Hepatocyte (in vitro differentiated cells): ENCODE results near the gene HPF1. TPM values are rescaled to one million over a fixed set of nuclear protein-coding genes. Genes with fewer than 3 reads are reported as not detected.
"Not testable (repeated sequence)": the region's sequence is repeated elsewhere in the genome, so short reads cannot be mapped to it uniquely, and the experiment has no call there.

Experiments used
- DNase-seq: peaks from one replicate; pipeline ENCODE4 v3.0.0-alpha.2; 2016; ENCODE audit warnings: low spot score
- H2AFZ ChIP-seq: fragments of 200-600 bp; sonication (generic); 2 replicates; pipeline ENCODE4 v1.6.0; 2016; ENCODE audit warnings: antibody characterized with exemption, mild to moderate bottlenecking
- H3K27ac ChIP-seq: fragments of 200-600 bp; sonication (generic); 2 replicates; pipeline ENCODE4 v1.5.1; 2016; ENCODE audit warnings: mild to moderate bottlenecking
- H3K27me3 ChIP-seq: fragments of 200-600 bp; sonication (generic); 2 replicates; pipeline ENCODE4 v1.6.1; 2016
- H3K36me3 ChIP-seq: fragments of 200-600 bp; sonication (generic); replicated peaks from 2 replicates; pipeline ENCODE4 v1.5.1; 2016; ENCODE audit warnings: low read depth; ENCODE audit not compliant: insufficient read depth
- H3K4me1 ChIP-seq: fragments of 200-600 bp; sonication (generic); 2 replicates; pipeline ENCODE4 v1.5.1; 2016; ENCODE audit warnings: mild to moderate bottlenecking, moderate library complexity; ENCODE audit not compliant: insufficient read depth
- H3K4me2 ChIP-seq: fragments of 200-600 bp; sonication (generic); 2 replicates; pipeline ENCODE4 v1.6.0; 2016
- H3K4me3 ChIP-seq: fragments of 200-600 bp; sonication (generic); 2 replicates; pipeline ENCODE4 v1.5.1; 2016; ENCODE audit warnings: mild to moderate bottlenecking
- H3K79me2 ChIP-seq: fragments of 200-600 bp; sonication (generic); 2 replicates; pipeline ENCODE4 v1.6.0; 2017; ENCODE audit warnings: mild to moderate bottlenecking
- H3K9me2 ChIP-seq: fragments of 200-600 bp; sonication (generic); replicated peaks from 2 replicates; pipeline ENCODE4 v1.6.0; 2017; ENCODE audit warnings: mild to moderate bottlenecking; ENCODE audit not compliant: insufficient read depth
- H3K9me3 ChIP-seq: fragments of 200-600 bp; sonication (generic); 2 replicates; pipeline ENCODE4 v1.5.1; 2016; ENCODE audit warnings: low read depth, mild to moderate bottlenecking
- H4K20me1 ChIP-seq: fragments of 200-600 bp; sonication (generic); 2 replicates; pipeline ENCODE4 v1.6.0; 2016; ENCODE audit warnings: mild to moderate bottlenecking; ENCODE audit not compliant: insufficient read depth, poor library complexity, severe bottlenecking
- CTCF ChIP-seq: fragments of 200-600 bp; sonication (generic); IDR thresholded peaks from 2 replicates; pipeline ENCODE4 v1.5.1; 2016; ENCODE audit warnings: antibody characterized with exemption, mild to moderate bottlenecking; ENCODE audit not compliant: poor library complexity
- EZH2 ChIP-seq: fragments of 200-600 bp; sonication (generic); IDR thresholded peaks from 2 replicates; pipeline ENCODE4 v1.6.1; 2016; ENCODE audit warnings: antibody characterized with exemption, mild to moderate bottlenecking, borderline replicate concordance
- EZH2phosphoT487 ChIP-seq: fragments of 200-600 bp; sonication (generic); IDR thresholded peaks from one replicate; pipeline ENCODE4 v1.6.1; 2018; ENCODE audit warnings: antibody characterized with exemption, mild to moderate bottlenecking, low read depth, moderate library complexity; ENCODE audit not compliant: unreplicated experiment, severe bottlenecking
- WGBS: methylation state at CpG from one replicate; pipeline ENCODE4 v1.1.6; 2016; ENCODE audit warnings: low lambda C conversion rate; ENCODE audit errors: missing lambda C conversion rate; 5-methylcytosine and 5-hydroxymethylcytosine counted together
- polyA plus RNA-seq: library from polyadenylated mRNA; unstranded; fragments of >200 nt; fragmentation: Nextera tagmentation; extraction: Ambion mirVana; gene quantifications from 2 replicates; pipeline ENCODE4 v1.2.1, GENCODE V29; 2016
- total RNA-seq: library from RNA; depleted of rRNA; stranded (reverse); fragments of >200 nt; gene quantifications from 2 replicates; pipeline ENCODE4 v1.2.3, GENCODE V29; 2014

The HPF1 gene
- total and polyA plus RNA-seq, 2 experiments from 2014 or later, result 25.7 to 29.0 TPM

DNA sequence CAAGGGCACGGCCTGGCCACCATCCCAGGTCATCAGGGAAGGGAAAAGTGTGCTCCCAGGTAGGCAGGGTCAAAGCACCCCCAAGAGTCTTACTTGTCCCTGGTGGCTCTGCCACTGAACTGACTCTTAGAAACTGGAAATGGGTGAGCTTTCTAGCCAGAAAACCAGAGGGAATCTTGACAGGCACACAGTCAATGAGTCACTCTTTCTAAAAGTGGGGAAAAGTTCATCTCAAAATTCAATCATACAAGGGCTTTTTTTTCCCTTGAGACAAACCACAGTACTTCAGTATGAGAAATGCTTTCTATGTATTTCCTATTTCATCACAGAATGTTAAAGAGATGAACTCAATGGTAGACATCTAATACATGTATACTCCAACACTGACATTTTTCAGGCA lies 12.5 kb downstream of the HPF1 start:
- Histone ChIP-seq H3K27me3 (no peaks in the 10 kb centered on the region), H3K9me2 (no peaks in the 10 kb centered on the region), H3K36me3 (no peaks in the 10 kb centered on the region), H3K9me3 (no peaks in the 10 kb centered on the region), H3K4me3 (no peak overlapping the region), H2AFZ (no peak overlapping the region), H3K4me1 (no peaks in the 10 kb centered on the region), H3K79me2 (no peaks in the 10 kb centered on the region), H3K27ac (no peak overlapping the region), H3K4me2 (no peak overlapping the region), H4K20me1 (no peaks in the 10 kb centered on the region)
- no peak for DNase-seq
- TF ChIP-seq CTCF, result no peak
- no peak for TF ChIP-seq EZH2phosphoT487
- TF ChIP-seq EZH2, result no peak
- WGBS, result 100% methylated on average over 1 of the region's 1 CpG

- Histone ChIP-seq H4K20me1 (no peaks in the 10 kb centered on the region), H3K27me3 (no peaks in the 10 kb centered on the region), H3K9me3 (no peaks in the 10 kb centered on the region), H3K9me2 (no peaks in the 10 kb centered on the region), H3K4me1 (no peaks in the 10 kb centered on the region), H2AFZ (no peak overlapping the region), H3K79me2 (no peaks in the 10 kb centered on the region), H3K36me3 (no peaks in the 10 kb centered on the region), H3K4me3 (no peak overlapping the region), H3K4me2 (no peak overlapping the region), H3K27ac (no peak overlapping the region)
- no peak for TF ChIP-seq EZH2
- no peak for TF ChIP-seq EZH2phosphoT487
- no peak for TF ChIP-seq CTCF
- DNase-seq, result no peak
- WGBS, result 97% methylated on average over 1 of the region's 1 CpG
Measured at GRCh38 chr4:169744601-169745000, 13.1 kb downstream of the HPF1 start.

DNA sequence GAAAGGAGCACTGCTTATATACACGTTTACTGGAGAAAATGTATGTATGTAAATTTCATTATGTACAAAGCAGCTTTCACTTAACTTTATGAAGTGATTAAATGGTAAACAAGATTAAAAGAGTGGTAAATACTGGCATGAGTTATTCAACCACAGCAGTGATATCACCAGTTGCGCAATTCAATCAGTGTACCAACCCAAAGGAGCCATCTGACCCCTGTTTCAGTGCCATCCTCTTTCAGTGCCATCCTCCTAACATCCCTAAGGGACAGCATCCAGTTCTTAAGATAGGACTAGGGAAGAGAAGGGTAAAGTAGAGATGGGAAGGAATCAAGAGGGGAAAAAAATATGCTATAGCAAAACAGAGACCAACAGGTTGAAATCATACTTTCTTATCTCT lies 16.2 kb downstream of the HPF1 start:
- Histone ChIP-seq H2AFZ (no peak overlapping the region), H3K4me2 (no peak overlapping the region), H4K20me1 (no peaks in the 10 kb centered on the region), H3K36me3 (no peaks in the 10 kb centered on the region), H3K27me3 (no peaks in the 10 kb centered on the region), H3K79me2 (no peaks in the 10 kb centered on the region), H3K9me3 (no peaks in the 10 kb centered on the region), H3K4me1 (no peaks in the 10 kb centered on the region), H3K9me2 (no peaks in the 10 kb centered on the region), H3K27ac (no peak overlapping the region), H3K4me3 (no peak overlapping the region)
- 94% methylated on average over 2 of the region's 2 CpGs for WGBS
- TF ChIP-seq EZH2 (no peak), EZH2phosphoT487 (no peak), CTCF (no peak)
- DNase-seq, result no peak

- H3K27me3 ChIP-seq, H3K9me3 ChIP-seq, H4K20me1 ChIP-seq, H3K27ac ChIP-seq, H3K9me2 ChIP-seq, H3K4me2 ChIP-seq, H3K36me3 ChIP-seq, H3K4me1 ChIP-seq, H3K4me3 ChIP-seq, H3K79me2 ChIP-seq, DNase-seq, H2AFZ ChIP-seq: not testable (repeated sequence)
Measured at GRCh38 chr4:169738604-169739003, 19.1 kb downstream of the HPF1 start.
